SU-DHL-6 (cell line): ENCODE measurements around the gene E2F6.

Experiments used
- CTCF ChIP-seq: fragments of 200-600 bp; sonication (generic); IDR thresholded peaks from one replicate; pipeline ENCODE4 v1.5.1; 2017; ENCODE audit warnings: antibody characterized with exemption, mild to moderate bottlenecking, low read length, moderate library complexity; ENCODE audit not compliant: insufficient read depth, poor library complexity, severe bottlenecking
- EZH2phosphoT487 ChIP-seq: fragments of 200-600 bp; sonication (generic), shearing (Covaris generic); conservative IDR thresholded peaks from 2 replicates; pipeline ENCODE4 v1.6.1; 2018; ENCODE audit warnings: mild to moderate bottlenecking, antibody characterized with exemption, low read length, moderate library complexity, mixed read lengths

DNA sequence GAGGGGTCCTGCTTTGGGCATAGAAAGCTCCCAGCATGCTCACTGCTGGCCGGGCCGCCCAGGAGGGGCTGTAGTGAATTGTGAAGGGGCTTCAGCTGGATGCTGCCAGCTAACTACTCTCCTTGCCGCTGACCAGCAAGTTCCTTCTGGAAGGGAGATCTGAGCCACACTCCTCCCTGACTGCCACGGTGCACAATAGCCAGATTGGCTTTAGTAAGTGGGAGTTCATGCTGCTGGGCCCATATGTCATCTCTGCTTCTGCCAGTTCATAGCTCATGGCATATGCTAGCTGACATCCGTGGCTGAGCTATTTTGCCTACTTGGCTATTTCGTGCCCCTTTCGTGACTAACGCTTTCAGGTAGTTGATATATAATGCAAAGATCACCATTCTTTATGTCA, 69.9 kb downstream of the E2F6 start:
- no peak for TF ChIP-seq CTCF
- no peak for TF ChIP-seq EZH2phosphoT487
